ENCODE measurements around the gene MACROD2. TPM values are rescaled to one million over a fixed set of nuclear protein-coding genes. Genes with fewer than 3 reads are reported as not detected.

MACROD2 gene
- total RNA-seq, 1 donor from 2014 or later: 0.23 TPM

DNA sequence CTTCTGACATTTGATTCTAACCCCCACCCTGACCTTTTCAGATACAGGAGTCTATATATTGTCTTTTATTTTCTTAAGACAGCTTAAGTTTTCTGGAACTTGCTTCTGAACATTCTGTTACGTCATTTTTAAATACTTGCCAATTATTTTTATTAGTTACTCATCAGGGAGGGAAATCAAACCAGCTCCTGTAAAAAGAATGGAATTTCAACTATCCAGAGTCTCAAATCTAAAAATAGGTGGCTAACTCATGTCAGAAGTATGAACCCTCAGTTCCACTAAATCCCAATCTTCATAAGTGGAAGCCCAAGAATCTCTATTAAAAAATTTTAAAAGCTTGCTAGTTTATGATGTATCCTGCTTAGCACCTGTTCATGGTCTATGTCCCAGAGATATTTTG, 1677.9 kb downstream of the MACROD2 start:
- DNase-seq (ENCODE audit: low read depth): peak; percentile 66
- H3K4me3 ChIP-seq (ENCODE audit: low read depth, low read length): no peak overlapping the region
- TF ChIP-seq CTCF (conservative IDR thresholded peaks at IDR 0.05; ENCODE audit: low read depth, low read length): no peak

DNA sequence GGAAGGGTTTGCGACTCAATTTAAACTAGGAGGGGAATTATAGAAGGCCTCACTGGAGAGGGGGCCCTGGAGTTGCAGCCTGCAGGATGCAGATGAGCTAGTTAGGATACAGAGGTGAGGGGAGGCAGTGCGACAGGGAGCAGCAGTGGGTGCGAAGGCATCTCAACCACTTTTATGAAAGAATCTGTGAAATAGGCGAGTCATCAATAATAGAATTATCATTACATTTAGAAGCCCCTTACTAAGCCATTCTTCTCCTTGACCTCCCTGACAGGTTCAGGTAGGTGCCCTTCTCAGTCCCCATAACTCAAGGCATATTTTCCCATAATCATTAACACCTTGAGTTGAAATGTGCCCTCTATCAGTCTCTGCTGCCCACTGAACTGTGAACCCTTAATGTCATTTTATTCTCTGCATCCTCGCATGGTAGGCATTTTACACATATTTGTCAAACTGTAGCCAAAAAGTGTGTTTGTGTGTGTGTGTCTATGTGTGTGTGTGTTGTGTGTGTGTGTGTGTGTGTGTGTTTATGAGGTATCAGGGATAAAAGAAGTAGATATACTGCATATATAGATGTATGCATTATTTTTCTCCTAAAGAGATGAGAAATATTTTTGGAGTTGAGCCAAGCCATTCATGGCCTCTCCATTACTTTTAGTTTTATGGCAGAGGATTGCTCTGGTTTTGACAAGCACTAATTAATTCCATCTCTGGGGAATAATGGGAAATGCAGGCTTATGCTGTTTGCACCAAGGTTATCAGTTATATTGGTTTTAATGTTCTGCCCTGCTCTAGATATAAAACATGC, 1679.1 kb downstream of the MACROD2 start:
- no peak for TF ChIP-seq CTCF (conservative IDR thresholded peaks at IDR 0.05; ENCODE audit: low read depth, low read length)

GRCh38 chr20:15675061-15675514, 1679.8 kb downstream of the MACROD2 start:
- H3K4me3 ChIP-seq (ENCODE audit: low read depth, low read length): no peak overlapping the region
- TF ChIP-seq CTCF (conservative IDR thresholded peaks at IDR 0.05; ENCODE audit: low read depth, low read length): no peak
- DNase-seq (ENCODE audit: low read depth): no peak

More for the DNA sequence above, 1679.1 kb downstream of the MACROD2 start:
- DNase-seq (ENCODE audit: low read depth): no peak
- no peak overlapping the region for H3K4me3 ChIP-seq (ENCODE audit: low read depth, low read length)

GRCh38 chr20:15675813-15676484, 1680.6 kb downstream of the MACROD2 start:
- TF ChIP-seq CTCF (conservative IDR thresholded peaks at IDR 0.05; ENCODE audit: low read depth, low read length): no peak
- no peak overlapping the region for H3K4me3 ChIP-seq (ENCODE audit: low read depth, low read length)
- DNase-seq (ENCODE audit: low read depth): no peak

DNA sequence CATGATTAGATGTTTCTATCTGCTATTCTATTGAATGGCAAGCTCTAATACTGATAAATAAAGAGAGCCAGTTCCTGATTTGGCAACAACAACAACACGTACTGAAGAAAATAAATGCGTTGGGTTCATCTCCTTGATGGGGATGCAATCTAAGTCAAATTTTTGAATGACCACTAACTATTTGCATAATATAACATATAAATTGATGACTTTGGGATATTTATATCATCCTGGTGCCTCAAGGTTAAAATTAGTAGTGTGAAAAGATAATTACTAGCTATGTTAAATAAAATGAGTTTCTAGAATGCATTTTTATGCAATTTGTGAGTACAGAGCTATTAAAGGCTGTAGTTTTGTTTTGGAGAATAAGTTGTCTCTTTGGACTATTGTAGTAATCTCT, 1681.5 kb downstream of the MACROD2 start:
- TF ChIP-seq CTCF (conservative IDR thresholded peaks at IDR 0.05; ENCODE audit: low read depth, low read length): no peak
- H3K4me3 ChIP-seq (ENCODE audit: low read depth, low read length): no peak overlapping the region
- DNase-seq (ENCODE audit: low read depth): no peak

GRCh38 chr20:15682690-15683089, 1687.4 kb downstream of the MACROD2 start:
- DNase-seq (ENCODE audit: low read depth): no peak
- TF ChIP-seq CTCF (conservative IDR thresholded peaks at IDR 0.05; ENCODE audit: low read depth, low read length): no peak
- H3K4me3 ChIP-seq (ENCODE audit: low read depth, low read length): no peak overlapping the region

Data from epithelial cell of proximal tubule (primary cell).